Measurements from ENCODE around the gene PITPNC1.

The PITPNC1 gene

DNA sequence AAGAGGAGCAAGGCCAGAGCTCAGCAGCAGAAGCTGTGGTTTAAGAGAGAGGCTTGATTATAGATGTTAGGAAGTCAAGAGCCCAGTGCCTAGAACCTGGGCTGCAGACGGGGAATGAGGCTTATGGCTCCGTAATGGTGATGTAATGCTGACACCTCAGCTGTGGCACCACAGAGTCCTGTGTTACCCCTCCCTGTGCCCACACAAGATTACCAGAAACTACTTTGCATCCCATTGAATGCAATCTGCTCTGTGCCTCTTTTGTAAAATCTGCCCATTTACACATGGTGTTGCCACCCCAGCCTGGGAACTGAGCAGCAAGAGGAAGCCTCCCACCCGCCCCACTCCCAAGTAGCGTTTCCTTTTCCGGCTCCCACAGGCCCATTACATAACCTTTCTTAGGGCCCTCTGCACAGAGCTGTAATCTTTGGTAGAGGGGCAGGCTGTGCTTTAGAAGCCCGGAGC is 57.0 kb downstream of the PITPNC1 start:
- DNase-seq (ENCODE audit: low read depth): peak; percentile 58

GRCh38 chr17:67435122-67435521 is 58.0 kb downstream of the PITPNC1 start:
- peak; percentile 53 for DNase-seq (ENCODE audit: low read depth)

- DNase-seq (ENCODE audit: low read depth): no peak
Measured at GRCh38 chr17:67435786-67436185, 58.7 kb downstream of the PITPNC1 start.

DNA sequence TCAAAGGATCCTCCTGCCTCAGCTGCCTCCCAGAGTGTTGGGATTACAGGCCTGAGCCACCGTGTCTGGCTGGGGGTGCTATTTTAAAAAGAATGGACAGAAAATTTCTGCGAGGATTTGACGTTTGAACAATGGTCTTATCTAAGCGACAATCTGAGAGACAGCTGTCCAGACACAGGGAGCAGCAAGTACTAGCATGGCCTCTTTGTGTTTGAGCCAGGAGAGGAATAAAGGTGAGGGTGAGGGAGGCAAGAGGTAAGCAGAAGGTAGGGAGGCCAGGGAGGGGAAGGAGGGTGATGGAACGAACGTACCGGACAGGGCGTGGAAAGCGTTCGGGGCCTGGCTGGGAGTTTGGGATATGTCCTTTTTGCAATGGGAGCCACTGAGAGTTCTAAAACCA is 59.2 kb downstream of the PITPNC1 start:
- no peak for DNase-seq (ENCODE audit: low read depth)

DNA sequence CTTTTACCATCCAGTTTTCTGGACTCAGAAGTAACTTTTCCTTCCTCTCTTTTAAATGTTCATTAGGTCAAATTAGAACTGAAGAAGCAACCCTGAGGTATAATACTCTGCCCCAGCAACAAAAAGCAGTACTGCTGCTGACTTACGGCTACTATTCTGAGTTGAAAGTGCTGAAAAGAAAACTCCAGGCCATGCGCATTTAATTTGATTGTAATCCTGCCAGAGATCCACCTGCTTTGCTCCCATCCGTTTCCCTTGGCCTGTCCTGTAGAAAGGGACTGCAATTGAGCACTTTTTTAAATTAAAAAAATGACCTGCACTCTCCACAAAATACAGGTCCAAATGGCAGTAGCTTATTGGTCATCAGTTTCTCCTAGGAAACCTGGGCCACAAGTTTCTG is 61.6 kb downstream of the PITPNC1 start:
- DNase-seq (ENCODE audit: low read depth): no peak

DNA sequence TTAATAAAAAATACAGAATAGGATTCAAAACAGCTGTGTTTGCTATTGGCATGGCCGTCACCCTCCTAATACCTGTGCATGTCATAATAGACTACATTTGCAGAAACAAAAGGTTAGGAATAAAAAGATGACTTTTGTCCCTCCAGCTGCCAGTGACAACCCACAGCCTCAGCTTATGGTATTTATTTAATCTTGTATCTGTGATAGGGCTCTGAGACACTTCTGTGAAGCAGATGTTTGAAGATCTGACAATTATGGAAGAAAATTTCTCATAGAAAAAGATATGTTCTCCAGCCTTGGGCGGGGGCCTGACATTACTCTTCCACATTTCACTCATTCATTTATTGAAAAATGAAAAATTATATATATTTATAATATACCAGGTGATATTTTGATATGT is 62.2 kb downstream of the PITPNC1 start:
- DNase-seq (ENCODE audit: low read depth): no peak

- no peak for DNase-seq (ENCODE audit: low read depth)
Measured at GRCh38 chr17:67440277-67441051, 63.4 kb downstream of the PITPNC1 start.

DNA sequence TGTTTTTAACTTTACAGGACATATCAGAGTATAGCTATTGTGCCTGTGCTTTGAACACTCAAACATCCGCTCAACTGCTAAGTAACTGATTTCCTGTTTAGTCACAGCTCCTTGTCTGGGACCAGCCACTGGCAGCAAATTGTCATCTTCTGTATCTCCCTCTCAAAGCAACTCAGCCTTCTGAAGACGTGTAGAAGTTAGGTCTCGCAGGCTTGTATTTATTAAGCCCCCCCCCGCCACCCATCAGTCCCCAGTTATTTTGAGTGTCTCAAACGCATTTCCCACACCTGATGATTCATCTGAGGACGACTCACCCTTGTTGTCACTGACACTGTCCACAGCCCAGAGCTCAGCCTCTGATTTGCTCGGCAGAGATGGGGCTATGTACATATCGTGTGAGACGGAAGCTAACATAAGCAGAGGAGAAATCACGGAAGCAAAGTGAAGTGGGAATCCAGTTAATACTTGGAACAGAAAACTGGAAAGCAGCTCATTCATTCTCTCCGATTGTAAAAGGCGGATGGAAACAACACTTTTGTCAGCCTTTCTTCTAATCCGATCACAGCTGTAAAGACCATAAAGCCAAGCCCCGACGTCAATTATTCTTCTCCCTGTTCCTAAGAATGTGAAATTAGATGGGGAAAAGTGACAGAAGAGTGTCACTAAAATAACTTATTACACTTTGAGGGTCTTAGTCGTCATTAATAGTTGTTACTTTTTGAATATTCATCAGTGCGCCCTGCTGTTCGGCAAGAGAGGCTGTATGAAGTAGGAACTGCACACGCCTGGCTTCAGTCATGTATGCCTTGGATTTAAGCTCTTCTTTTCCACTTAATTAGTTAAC is 64.2 kb downstream of the PITPNC1 start:
- DNase-seq (ENCODE audit: low read depth): peak; percentile 77

GRCh38 chr17:67441896-67442219 is 64.8 kb downstream of the PITPNC1 start:
- no peak for DNase-seq (ENCODE audit: low read depth)

DNA sequence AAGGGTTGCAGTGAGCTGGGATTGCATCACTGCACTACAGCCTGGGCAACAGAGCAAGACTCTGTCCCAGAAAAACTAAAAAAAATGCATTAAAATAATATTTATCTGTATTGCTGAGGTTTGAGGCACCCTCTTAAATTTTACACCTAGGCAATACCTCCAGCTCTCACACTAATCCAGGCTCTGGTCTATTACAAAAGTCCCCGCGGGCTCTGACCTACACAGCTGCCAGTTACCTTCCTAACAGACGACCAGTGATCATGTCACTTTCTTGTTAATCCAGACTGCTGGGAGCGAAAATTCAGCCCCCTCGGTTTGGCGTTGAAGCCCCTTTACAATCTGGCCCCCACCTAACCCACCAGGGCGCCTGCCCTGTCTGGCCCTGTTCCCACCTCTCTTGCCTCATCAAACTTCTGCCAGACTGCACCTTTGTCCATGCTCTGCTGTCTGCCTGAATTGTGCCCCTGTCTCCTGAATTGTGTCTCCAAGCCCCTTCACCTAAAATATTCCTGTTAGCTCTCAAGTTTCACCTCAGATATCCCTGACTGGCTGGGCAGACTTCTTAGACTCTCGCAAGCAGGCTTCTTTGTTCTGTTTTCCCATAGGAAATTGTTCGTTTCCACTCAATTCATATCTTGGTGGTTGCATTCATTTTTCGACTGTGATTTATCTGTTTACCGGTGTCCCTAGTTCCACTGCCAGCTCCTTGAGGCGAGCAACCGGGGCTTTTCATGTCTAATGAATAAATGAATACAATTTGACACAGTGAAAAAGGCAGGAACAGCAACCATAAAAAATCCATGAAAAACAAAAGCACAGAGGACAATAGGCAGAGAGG is 65.9 kb downstream of the PITPNC1 start:
- DNase-seq (ENCODE audit: low read depth): no peak

DNA sequence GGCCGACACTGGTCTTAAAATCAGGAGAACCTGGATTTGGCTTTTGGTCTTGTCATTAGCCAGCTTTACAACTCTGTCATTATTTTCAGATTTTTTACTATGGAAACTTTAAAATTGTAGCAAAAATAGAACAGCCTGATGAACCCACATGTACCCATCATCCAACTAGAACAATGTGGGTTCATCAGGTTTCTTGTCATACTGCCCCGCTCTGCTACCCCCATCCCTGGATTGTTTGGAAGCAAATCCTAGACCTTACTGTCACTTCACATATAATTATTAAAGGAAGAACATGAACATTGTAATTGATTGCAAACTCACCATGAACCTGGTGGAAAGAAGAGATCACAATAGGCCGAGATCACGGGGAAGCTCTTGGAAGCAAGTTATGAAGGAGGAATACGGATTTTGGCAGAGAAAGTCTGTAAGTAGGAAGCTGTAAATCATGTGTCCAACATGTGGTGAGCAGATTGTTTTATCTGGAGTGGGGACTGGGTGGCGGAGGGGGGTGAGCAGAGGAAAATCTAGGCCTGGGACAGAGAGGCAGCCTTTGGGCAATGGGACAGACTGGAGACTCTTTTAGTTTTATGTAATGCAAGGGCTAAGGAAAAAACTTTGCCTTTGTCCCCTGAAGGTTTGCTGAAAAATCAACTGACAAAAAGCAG is 67.0 kb downstream of the PITPNC1 start:
- no peak for DNase-seq (ENCODE audit: low read depth)

DNA sequence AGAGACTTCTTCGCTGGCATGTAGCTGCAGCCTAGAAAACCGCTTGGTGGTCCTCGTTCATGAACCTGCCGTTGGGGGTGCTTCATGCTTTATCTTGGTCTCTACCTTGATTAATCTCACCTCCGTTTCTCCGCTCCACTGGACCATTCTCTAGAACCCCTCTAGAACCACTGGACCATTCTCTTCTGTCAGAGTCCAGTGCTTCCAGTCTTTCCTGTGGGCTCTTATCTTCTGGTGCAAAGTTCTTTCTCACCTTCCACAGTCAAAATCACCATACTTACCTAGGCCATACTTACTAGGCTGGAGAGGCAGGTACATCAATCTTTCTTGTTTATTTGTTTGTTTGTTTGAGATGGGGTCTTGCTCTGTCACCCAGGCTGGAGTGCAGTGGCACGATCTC is 71.4 kb downstream of the PITPNC1 start:
- DNase-seq (ENCODE audit: low read depth): no peak

DNA sequence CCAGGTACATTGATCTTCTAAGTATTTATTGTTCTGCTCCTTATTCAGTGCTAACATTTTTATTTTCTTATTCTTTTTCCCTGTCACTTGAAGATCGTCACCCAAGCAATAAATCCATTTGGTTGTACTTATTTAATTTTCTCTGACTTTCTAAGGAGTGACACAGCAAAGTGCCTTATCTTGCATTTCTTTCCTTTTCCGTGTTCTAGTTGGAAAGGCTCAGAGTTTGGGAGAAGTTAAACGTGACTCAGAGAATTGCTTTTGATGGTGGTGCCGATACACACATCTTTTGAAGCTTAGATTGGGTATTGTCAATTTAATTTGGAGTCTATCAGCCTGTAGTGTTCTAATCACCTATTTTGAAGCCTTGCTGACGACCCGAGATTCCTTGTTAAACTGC is 72.0 kb downstream of the PITPNC1 start:
- no peak for DNase-seq (ENCODE audit: low read depth)

- DNase-seq (ENCODE audit: low read depth): no peak
Measured at GRCh38 chr17:67449845-67450755, 73.0 kb downstream of the PITPNC1 start.

DNA sequence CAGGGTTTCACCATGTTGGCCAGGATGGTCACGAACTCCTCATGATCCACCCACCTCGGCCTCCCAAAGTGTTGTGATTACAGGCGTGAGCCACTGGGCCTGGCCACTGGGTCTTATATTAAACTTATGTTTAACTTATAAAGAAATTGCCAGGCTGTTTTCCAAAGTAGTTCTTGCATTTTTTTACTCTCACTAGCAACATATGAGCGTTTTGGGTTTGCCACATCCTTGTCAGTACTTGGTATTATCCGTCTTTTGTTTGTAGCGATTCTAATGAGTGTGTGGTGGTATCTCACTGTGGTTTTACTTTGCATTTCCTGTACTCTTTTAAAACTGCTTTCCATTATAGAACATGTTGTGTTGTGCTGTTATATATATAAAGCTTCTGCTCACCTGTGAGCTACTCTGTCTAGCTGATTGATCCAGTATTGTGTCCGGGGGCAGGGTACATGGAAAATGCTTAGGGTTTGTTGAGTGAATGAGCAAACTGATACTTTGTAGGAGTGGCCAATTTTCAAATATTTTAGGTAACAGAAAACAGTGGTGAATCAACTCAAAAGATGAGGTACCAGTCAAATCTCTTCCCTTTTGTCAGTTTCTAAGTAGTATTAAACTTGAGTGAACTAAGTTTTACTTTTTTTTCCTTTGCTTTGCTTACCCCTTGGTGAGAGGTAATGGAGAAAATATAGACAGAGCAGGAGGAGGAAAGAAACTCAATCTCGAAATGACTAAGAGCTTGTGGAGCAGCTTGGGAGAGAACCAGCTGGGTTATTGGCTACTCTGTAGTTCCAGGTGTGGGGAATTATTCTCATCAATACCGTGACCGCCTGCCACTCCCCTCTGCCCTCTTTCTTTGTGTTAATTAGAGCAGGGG is 75.8 kb downstream of the PITPNC1 start:
- no peak for DNase-seq (ENCODE audit: low read depth)

DNA sequence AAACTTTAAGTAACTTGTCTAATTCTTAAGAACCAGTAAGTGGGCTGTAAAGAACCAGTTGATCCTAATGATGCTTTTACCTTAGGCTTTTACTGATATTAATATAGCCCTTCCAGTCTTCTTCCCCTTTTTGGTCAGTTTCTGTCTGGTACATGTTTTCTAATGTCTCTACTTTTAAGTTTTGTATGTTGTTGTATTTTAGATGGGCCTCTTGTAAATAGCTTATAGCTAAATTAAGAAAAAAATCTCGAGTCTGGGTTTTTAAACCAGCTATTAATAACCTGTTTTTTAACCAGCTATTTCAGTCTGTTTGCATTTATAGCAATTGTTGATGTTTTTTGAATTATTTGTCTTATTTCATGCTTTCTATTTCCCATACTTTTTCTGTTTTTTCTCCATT is 79.0 kb downstream of the PITPNC1 start:
- no peak for DNase-seq (ENCODE audit: low read depth)

DNA sequence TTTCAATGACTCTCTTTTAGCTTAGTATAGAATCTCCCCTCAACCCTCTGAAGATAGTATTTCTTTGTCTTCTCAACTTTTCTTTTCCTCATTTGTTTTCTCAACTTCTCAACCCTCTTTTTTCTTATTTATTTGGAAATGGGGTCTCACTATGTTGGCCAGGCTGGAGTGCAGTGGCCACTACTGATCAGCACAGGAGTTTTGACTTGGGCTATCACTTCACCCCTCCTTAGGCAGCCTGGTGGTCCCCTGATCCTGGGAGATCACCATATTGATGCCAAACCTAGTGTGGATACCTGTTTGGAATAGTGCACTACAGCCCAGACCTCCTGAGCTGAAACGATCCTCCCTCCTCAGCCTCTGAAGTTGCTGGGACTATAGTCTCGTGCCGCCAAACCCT is 79.8 kb downstream of the PITPNC1 start:
- DNase-seq (ENCODE audit: low read depth): no peak

- DNase-seq (ENCODE audit: low read depth): no peak
Measured at GRCh38 chr17:67458203-67458602, 81.1 kb downstream of the PITPNC1 start.

DNA sequence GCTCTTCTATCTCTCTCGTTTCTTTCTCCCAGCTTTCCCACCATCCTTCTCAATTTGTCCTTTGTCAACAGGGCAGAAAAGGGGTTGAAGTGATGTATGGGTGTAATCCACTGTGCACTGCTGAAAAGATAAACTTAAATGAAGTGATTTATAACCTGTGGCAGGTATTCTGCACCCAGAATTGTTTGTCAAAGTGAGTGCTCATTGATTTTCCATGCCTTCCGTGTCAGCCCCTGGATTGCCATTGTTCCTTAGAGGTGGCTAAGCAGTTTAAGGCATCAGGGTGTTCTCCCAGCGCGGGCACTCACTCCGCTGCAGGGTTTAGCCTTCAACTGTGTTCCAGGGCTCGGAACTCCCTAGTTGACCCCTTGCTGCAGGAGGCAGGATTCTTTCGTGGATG is 82.9 kb downstream of the PITPNC1 start:
- no peak for DNase-seq (ENCODE audit: low read depth)
